Activated CD4-positive, alpha-beta T cell treated with anti-CD3 and anti-CD28 coated beads, Interleukin-2, amount 50 U/mL, for 16 hours (primary cell): Measurements from ENCODE around the gene HECTD2.
"Not testable (repeated sequence)": the region's sequence is repeated elsewhere in the genome, so short reads cannot be mapped to it uniquely, and the experiment has no call there.

Experiments used
- DNase-seq: peaks from one replicate; pipeline ENCODE4 v3.0.0-alpha.2; 2020

The HECTD2 gene

DNA sequence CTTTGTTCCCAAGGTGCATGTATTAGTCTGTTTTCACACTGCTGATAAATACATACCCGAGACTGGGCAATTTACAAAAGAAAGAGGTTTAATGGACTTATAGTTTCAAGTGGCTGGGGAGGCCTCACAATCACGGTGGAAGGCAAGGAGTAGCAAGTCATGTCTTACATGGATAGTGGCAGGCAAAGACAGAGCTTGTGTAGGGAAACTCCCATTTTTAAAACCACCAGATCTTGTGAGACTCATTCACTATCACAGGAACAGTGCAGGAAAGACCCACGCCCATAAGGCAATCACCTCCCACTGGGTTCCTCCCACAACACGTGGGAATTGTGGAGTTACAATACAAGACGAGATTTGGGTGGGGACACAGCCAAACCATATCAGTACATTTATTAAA is 129.8 kb downstream of the HECTD2 start:
- no peak for DNase-seq

DNA sequence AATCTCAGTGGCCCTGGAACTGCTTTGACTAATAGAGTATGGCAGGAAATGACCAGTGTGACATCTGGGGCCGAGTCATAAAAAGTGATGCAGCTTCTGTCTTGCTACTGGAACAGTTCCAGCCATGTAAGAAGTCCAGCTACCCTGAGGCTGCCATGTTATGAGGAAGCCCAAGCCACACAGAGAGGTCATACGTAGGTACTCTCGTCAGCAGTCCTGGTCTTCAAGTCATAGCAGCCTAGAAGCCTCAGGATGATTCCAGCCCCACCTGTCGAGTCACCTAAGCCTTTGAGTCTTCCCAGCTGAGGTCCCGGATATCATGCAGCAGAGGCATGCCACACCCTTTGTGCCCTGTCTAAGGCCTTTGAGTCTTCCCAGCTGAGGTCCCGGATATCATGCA is 130.6 kb downstream of the HECTD2 start:
- no peak for DNase-seq

DNA sequence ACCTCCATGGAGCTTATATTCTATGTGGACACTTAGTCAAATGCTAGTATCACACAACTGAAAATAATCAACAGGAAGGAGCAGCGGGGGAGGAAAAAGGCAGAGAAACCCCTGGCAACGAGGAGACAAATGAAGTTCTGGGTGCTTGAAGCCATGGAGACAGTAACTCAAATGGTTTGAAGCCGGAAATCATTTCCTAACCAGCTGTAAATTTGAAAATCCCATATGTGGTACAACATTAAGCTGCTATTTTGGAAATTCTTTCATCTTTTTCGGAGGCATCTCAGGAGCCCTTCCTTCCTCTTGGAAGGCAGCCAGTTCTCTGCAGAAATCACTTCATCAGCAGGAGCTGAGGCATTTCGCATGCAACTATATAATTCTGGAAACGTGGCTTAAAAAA is 131.3 kb downstream of the HECTD2 start:
- DNase-seq: no peak

DNA sequence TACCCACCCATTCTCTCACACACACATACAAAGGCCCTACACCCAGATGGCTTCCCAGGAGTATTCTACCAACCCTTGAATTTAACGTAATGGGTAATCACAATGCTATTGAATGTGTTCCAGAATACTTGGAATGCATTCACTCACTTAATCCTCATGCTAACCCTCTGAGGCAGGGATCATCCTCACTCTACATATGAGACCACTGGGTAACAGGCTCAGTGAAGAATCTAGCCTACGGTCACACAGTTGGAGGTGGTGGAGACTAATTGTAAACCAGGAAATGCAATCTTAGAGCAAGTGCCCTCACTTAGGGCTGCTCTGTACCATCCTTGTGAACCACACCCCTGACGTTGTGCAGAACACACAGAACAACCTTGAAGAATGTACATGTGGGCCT is 135.2 kb downstream of the HECTD2 start:
- no peak for DNase-seq

DNA sequence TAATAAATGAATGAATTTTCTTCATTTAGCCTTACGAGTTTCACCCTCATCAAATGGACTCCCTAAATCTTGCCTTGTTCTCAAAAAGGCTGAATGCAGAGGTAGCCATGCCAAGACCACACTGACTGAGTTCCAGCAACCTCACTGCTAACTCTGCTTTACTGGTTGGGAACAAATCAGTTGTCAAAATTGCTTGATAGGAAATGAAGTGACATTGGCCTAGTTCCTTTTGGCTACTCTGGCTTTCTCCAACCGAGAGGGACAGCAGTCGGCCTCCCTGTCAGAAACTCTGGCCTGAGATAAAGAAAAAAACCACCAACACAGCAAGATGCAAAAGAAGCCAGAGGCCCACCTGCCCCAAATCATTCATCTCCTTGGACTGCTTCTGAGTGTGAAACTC is 135.7 kb downstream of the HECTD2 start:
- no peak for DNase-seq

DNA sequence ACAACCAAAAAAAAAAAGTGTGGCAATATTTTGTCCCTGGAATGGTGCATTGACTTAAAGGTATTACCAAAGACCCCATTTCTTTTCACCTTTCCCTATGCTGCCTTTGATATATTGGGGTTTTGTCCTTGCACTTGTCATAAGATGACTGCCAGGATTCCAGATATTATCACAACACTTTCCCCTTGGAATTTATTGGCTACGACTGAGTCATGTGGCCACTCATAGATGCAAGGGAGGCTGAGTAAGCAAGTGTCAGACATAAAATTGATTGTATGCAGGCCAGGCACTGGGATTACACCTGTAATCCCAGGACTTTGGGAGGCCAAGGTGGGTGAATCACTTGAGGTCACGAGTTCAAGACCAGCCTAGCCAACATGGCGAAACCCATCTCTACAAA is 139.1 kb downstream of the HECTD2 start:
- DNase-seq: no peak

DNA sequence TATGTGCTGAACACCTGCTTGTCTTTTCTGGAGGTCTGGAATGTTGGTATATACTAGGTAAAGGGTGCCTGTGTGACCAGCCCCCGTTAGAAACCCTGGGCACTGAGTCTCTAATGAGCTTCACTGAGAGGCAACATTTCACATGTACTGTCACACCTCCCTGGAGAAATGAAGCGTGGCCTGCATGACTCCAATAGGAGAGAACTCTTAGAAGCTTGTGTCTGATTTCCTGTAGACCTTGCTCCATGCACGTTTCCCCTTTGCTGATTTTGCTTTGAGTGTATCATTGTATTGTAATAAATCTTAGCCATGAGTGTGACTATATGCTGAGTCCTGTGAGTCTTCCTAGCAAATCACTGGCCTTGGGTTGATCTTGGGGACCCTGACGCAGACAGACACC is 139.9 kb downstream of the HECTD2 start:
- no peak for DNase-seq

DNA sequence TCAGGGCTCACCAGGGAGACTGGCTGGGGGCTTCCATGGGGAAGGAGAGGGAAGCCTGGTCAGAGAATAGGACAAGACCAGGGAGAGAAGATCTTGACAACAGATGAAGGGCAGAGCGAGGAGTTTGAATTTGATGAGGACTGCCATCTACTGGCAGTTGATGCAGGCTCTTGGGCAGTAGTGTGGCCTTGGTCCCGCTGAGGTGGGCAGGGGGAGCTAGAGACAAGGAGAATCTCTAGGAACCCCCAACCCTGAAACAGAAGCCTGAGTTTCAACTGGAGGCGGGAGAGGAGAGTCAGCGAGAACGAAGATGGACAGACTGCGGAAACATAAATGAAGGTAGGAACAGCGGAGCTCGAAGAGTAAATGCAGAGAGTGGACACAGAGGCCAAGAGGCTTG is 141.7 kb downstream of the HECTD2 start:
- DNase-seq: no peak

DNA sequence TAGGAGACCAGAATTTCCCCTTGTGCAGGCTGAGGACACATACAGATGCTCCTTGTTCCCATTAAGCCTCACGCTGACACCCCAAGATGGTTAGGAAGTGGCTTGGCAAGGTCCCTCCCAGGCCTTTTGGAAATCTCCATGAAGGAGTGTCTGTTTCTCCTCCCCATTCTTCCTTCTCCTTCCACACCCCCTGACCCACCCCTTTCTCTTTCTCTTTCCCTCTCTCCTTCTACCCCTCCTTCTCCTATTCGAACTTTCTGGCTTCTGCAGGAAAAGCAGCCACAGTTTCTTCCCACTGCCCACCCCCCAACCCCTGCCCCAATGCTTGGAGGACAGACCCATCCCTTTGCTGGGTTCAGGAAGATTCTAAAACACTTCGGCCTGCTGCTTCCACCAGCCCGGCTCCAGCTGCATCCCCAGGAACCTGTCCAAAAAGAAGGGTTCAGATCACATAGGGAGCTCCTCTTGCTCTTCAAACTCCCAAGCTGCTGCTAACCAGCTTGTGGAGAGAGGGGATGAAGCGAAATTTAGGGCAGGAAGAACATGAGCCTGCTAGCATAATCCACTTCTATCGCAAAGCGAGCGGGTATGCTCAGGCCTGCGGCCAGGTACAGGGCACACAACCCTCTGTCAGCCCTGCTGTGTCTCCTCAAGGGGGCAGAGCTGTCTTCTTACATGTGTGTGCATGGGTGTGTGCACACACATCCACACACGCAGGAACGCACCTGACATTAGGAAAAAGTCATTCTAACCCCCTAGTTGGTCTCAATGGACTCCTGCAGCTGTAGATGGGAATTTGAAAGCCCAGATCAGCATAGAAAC is 142.3 kb downstream of the HECTD2 start:
- DNase-seq: no peak

DNA sequence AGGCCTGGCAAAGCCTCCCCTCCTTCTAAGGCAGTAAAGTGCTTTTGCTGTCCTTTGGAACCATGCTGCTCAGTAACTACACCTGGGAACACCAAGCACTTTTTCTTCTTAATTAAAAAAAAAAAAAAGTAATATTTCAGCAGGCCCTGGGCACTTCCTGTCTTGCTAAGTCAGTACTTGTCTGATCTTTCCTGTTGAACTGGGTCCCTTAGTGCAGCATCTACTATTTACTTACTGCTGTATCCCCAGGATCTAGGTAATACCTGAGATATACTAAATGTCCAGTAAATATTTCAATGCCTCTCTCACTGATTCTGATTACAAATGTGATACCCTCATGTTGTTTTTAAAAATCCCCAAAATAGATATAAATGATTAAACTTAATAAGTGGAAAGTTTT is 145.3 kb downstream of the HECTD2 start:
- no peak for DNase-seq

DNA sequence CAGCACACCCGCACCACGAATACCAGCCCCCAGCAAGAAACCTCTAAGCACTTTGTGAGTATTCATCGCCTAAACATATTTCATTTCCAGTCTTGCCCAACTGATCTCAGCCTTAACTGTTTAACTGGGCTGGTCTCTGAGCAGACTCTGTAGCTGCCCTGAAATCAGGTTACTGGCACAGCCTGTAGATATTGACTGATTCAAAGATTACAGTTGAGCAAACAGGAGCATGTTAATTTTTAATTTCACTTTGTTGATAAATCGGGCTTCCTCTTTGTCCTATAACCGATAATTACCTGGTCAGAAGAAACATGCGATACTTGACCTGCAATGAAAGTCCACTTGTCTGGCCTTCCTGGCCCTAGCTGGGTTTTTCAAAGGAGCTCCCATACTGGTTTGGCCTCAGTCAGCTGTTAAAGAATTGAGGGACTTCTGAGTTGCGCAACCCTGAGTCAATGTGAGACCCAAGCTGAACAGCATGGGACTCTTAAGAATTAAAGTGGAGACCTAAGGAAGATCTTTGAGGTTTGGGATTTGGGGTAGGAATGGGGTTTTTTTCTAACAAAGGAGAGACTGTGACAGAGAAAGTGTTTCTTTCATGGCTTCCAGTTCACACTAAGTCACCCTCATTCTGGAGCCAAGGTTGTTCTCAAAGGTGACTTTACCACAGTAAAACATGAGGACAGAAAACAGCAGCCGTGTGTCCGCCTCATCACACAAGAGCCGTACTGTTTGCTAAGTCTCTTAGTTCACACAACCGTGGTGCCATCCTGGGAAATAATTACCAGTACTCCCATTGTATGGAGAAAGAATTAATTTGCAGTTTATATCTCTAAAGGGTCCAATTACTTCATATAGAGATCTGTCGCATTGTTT is 146.8 kb downstream of the HECTD2 start:
- no peak for DNase-seq

DNA sequence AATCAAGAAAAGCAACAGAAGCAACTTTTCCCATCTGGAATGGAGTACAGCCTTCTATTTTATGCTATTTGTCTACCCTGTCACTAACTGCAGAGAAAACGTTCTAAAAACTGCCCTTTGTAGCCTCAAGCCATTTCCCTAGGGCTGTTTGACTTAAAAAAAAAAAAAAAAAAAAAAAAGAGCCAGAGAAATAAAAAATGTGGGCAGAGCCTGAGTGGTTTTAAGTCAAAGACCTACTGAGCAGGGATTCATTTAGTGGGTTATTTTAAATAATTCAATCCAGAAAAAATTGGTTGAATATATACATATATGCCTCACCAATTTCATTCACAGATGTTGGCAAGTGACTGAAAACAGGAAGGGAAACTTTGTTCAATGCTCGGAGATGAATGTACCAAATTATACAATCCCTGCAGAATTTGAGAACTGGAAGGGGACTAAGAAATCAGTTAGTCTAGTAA is 147.5 kb downstream of the HECTD2 start:
- no peak for DNase-seq

DNA sequence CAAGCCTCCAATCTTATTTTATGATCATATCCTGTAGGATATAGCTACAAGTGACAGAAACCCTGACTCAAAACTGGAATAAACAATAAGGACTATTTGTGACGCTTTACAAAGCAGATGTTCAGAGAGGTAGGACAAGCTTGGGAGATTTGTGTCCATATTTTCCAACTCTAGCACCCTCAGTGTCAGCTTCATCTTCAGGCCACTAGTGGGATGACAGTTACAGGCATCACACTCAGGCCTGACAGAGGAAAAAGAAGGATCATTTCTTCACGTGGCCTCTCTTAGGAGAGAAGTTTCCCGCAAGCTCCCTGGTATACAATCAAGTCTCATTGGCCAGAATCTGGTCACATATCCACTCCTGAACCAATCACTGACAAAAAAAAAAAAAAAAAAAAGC is 148.3 kb downstream of the HECTD2 start:
- no peak for DNase-seq

DNA sequence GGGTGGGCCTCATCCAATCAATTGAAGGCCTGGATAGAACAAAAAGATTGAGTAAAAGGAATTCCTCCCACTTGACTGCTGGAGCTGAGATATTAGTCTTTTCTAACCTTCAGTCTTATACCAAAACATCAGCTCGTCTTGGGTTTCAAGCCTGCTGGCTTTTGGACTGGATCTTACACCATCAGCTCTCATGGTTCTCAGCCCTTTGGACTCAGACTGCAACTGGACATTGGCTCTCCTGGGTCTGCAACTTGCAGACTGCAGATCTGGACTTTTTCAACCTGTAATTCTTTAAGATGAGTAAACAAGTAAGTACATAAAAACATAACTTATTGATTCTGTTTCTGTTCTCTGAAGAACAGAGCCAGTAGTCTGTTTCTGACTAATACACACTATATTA is 149.0 kb downstream of the HECTD2 start:
- no peak for DNase-seq

DNA sequence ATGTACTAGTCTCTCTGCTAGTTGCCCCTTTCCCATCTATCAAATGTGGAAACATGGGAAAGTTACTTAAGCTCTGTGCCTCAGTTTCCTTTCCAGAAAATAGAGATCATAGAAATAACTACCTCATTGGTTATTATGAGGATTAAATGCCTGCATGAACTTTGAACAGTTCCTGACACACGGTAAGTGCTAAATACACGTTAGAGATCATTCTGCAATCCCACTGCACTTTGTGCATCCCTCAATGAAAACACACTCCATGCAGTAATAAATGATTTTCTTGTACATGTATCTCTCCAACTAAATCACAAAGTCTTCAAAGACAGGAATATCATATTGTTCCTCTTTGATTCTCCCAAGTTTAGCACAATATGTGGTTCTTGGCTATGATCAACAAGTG is 149.6 kb downstream of the HECTD2 start:
- no peak for DNase-seq

DNA sequence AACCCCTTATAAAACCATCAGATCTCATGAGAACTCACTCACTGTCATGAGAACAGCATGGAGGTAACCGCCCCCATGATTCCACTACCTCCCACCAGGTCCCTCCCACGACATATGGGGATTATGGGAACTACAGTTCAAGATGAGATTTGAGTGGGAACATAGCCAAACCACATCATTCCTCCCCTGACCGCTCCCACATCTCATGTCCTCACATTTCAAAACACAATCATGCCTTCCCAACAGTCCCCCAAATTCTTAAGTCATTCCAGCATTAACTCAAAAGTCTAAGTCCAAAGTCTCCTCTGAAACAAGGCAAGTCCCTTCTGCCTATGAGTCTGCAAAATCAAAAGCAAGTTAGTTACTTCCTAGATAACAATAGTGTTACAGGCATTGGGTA is 150.7 kb downstream of the HECTD2 start:
- DNase-seq: not testable (repeated sequence)

DNA sequence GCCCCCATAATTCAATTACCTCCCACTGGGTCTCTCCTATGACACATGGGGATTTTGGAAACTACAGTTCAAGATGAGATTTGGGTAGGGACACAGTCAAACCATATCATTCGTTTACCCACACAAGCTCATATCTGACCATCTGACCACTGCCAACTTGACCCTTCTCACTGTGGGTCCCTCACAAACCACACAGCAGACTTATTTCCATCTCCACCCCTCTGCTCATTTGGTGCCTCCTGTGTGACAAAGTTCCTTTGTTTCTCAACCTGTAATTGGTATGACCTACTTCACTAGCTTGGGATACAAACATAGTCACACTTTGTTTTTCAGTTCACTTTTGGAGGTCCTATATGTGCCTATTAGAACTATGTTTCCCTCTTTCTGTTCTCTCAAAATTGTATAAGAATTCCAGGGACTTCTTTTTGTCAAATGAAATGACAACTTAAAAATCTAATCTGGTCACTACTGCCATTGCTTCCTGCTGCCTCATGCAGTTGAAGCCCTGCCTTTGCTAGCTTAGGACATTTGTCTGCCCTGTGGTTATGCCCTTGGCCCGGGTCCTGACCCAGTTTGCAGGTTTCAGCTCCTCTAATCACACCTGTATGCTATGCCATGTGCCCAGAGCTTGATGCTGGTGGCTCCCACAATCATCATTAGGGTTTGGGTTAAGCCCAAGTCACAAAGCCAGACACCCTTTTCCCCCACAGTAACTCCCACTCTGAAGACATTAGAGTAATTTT is 152.9 kb downstream of the HECTD2 start:
- DNase-seq: no peak

DNA sequence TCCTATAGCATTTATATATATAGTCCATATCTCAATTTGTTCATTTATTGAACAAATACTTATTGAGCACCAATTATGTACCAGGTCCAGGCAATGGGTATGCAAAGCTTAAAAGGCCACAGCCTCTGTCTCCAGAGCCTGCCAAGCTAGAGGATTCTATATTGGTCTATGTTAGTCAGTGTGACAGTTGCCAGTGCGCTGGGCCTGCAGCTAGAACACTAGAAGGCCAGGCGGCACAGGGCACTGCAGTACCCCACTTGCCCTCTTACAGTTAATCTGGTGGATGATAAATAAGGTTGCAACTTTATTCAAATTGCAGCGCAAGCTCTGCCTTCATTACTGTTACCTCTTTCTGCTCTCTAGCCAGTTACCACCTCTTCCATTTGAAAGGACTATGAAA is 153.9 kb downstream of the HECTD2 start:
- DNase-seq: no peak
